Stimulated activated CD4-positive, alpha-beta T cell treated with anti-CD3 and anti-CD28 coated beads, Interleukin-2, amount 100 ng/mL, for 4 hours (primary cell): ENCODE results near the gene SEC63.
A peak's percentile ranks its signal among the peaks of the same experiment; 100 is the strongest.
"Not testable (repeated sequence)": the region's sequence is repeated elsewhere in the genome, so short reads cannot be mapped to it uniquely, and the experiment has no call there.

Source experiments
- DNase-seq: peaks from one replicate; pipeline ENCODE4 v3.0.0-alpha.2; 2020; ENCODE audit warnings: low read depth

SEC63 gene

DNA sequence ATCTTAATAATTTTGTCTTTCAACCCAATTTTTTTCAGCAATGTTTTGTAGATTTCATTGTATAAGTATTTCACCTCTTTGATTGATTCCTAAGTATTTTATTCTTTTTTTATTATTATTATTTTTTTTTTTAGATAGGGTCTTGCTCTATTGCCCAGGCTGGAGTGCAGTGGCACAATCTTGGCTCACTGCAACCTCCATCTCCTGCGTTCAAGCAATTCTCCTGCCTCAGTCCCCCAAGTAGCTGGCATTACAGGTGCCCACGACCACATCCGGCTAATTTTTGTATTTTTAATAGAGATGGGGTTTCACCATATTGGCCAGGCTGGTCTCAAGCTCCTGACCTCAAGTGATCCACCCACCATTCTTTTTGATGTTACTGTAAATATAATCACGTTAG, 97.0 kb downstream of the SEC63 start:
- DNase-seq: not testable (repeated sequence)

DNA sequence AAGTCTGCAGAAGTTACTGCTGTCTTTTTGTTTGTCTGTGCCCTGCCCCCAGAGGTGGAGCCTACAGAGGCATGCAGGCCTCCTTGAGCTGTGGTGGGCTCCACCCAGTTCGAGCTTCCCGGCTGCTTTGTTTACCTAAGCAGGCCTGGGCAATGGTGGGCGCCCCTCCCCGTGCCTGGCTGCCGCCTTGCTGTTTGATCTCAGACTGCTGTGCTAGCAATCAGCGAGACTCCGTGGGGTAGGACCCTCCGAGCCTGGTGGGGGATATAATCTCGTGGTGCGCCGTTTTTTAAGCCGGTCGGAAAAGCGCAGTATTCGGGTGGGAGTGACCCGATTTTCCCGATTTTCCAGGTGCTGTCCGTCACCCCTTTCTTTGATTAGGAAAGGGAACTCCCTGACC, 97.9 kb downstream of the SEC63 start:
- not testable (repeated sequence) for DNase-seq

DNA sequence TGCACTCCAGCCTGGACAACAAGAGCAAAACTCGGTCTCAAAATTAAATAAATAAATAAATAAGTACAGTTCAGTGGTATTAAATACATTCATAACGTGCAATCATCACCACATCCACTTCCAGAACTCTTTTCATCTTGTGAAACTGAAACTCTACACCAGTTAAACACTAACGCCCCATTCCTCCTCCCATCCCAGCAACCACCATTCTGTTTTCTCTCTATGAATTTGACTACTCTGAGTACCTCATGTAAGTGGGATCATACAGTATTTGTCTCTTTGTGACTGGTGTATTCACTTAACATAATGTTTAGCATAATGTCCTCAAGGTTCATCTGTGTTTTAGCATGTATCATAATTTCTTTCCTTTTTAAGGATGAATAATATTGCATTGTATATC, 104.8 kb downstream of the SEC63 start:
- DNase-seq: no peak

DNA sequence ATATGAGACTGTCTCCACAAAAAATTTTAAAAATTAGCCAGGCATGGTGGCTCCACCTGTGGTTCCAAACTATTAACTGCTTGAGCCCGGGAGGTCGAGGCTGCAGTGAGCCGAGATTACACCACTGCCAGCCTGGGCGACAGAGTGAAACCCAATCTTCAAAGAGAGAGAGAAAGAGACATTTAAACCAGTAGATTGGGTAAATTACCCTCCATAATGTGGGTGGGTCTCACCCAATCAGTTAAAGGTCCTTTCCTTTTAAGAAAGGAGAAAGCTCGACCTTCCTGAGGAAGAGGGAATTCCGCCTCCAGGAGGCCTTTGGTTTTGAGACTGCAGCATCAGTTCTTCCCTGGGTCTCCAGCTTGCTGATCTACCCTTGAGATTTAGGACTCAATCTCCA, 108.7 kb downstream of the SEC63 start:
- no peak for DNase-seq

DNA sequence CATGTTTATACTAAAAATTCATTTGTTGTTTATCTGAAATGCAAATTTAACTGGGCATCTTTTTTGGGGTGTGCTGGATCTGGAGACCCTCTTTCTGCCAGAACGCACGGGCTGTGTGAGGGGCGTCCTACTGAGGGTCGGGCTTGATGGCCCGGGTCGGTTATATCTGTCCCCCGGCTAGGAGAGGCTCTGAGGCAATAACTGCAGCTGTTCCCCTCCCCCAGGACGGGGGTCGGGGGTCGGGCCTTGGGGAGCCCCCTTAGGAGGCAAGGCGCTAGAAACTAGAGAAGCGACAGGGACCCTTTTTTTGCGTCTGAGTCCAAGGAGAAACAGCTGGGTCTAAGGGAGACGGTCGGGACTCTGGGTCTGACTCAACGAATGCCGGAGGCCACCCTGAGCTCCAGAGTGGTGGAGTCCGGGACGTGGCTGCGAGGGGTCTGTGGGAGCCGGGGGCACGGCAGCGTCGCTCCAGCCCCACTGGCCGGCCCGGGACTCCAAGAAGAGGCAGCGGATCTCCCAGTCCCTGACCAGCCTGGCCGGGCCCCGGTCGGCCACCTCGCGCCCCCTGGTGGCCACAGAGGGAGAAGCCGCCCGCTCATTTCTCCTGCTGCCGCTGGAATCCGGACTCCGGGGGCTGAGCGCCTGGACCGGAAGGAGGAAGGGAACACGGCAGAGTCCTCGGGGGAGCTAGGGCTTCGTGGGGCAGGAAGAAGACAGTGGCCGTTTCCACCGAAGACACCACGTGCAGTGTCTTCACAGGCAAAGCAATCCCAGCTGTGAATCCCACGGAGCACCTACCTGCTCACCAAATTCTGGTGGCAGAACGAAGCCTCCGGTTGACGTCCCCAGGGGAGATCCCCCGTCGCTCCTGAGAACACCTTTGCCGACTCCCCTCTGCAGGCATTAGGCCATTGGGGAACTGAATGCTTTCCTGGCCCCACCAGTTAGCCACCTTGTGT, 109.9 kb downstream of the SEC63 start:
- DNase-seq: peak; percentile 63

DNA sequence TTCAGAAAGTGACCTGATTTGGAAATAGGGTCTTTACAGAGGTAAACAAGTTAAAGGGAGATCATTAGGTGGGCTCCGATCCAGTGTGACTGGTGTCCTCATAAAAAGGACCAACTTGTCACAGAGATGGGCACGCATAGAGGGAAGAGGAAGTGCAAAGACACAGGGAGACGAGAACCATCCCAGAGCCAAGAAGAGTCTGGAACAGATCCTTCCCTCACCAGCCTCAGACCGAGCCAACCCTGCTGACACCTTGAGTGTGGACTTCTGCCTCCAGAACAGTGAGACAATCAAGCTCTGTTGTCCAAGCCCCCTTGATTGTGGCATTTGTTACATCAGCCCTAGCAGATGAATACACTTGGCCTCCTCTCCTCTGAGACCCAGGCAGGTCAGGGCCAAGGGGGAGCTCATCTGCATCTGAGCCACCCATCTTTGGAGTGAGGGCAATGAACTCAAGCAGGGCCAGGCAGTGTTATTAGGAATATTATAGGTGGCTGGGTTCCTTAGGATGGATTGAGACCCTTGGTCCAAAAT, 111.7 kb downstream of the SEC63 start:
- DNase-seq: no peak

DNA sequence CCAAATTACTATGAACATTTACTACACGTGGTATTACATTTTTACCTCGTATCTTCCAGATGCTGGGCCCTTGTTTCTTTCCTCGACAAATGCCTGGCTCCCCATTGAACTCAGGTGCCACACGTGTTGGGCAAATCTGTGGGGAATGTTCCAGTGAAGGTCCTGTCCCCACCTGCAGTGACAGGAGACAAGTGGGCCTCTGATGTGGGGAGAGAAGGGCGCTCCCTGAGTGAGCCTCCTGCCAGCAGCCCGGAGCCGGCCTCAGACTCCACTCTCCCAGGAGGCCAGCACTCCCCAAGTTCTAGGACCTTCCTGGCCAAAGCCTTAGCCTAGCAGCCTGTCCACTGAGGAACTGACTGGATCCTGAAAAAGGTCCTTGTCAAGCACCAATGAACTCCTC, 112.2 kb downstream of the SEC63 start:
- DNase-seq: no peak

DNA sequence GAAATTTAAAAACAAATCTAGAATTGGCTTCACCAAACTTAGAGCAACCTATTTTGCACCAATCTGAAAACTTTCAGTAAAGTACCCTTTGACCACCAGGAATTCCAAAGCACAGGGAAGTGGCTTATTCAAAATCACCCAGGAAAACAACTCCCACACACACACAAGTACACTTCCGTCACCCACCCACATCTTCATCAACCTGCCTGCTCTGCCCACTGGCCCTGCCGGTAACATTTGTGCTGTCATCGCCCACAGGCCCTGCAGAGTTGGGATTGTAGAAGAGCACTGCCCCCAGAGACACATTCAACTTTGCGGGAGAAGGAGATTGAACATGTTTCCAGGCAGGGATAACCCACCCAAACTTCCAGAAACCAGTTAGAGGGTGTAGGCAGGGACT, 114.6 kb downstream of the SEC63 start:
- DNase-seq: no peak

DNA sequence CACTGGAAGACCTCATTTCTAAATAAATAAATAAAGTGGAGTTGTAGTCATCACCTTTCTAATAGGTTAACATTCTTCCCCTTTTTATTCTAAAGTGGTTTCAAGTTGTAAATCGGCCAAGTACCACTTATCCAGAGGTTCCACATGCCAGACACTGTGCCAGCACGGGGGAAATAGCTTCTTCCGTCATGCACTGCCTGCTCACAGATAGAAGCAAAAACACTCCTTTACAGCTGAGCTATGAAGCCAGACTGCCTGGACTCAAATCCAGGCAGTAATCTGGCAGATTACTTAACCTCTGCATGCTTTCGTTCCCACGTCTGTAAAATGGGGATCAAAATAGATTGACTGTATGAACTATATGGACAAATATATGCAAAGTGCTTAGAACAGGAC, 116.7 kb downstream of the SEC63 start:
- DNase-seq: no peak

DNA sequence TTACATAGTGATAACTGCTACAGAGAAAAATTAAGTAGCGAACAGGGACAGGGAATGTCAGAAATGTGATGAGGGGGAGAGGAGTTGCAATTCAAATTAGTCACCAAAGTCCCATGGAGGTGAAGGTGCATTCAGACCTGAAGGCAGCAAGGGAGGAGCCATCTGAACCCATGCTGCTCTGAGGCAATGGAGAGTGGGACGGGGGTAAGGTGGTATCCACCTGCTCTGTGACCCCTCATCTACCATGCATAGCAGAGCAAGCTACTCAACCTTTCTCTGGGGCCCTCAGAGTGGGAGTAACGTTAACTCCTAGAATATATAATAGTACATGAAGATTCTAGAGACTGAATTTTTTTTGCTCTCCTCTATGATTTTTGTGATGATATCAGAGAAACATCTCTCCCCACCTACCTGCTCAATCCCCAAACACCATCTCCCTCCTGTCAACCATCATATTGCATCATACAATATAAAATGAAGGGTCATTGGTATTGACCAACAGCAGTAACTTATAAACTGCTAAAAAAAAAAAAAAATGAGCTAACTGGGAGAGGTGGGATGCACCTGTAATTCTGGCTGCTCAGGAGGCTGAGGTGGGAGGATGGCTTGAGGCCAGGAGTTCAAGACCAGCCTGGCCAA, 117.3 kb downstream of the SEC63 start:
- DNase-seq: no peak

DNA sequence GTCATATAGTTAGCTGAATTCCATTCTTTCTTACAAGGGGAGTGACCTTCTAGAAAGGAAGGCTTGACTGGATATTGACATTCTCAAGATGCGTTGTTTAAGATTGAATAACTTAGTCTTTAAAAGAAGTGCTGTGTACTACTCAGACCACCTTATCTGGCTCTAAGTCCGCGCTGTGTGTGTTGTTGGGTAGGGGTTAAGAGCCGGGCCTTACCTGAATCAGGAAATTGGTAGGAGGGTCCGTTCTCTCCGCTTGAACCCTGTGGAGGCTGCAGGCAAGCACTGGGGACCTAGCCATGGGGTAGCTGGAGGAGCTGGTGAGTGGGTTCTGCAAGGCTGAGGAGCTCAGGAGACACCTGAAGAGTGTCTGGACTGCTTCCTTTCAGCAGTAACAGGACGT, 124.9 kb downstream of the SEC63 start:
- no peak for DNase-seq

DNA sequence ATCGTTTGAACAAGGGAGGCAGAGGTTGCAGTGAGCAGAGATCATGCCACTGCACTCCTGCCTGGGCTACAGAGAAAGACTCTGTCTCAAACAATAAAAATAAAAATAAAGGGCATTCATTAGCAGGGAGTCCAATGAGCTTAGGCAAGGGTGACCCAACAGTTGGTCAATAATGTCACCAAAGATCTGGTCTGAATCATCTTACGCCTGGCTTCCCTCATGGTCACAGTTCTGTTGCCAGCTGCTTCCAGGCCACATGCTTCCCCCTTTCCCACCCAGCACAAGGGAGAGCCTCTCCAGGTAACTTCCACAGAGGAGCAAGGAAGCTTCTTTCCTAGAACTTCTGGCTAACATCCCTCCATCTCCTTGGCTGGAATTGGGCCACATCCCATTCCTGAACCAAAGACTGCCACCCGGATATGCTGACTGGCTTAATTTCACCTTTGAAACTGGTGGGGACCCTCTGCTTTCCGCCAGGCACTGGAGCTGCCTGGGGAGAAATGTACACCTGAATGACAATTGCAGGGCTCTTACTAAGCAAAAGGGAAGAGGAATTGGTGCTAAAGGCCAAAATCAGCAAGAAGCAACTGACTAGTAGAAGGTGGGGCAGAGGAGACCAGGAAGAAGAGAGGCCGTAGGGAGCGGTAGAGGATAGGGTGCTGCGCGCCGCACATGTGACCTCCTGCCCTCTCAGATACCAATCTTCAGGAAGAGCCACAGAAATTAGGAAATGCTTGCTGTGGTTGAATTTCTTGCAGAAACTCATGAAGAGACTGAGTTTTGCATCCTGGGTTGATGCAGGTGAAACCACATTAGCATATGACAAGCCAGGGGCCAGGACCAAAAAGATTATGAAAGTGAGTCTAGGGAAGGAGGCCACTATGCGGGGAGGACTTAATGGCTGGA, 125.6 kb downstream of the SEC63 start:
- no peak for DNase-seq

DNA sequence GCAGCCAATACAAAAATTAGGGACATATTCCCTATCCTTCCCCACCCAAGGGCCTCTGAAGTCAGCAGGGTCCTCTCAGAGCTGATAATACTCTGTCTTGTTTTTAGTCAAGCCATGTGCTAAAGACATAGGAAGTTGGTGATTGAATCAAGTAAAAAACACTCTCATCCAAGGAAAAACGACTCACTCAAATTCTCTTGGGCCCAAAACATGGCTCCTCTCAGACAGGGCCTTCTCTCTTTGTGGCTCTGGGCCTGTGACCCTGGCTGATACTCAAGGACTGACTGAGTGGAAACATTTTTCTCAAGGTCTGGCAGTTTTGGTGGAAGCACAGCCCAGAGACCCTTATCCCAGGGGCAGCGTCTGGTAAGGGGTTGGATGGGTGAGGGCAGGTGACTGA, 127.9 kb downstream of the SEC63 start:
- DNase-seq: no peak

DNA sequence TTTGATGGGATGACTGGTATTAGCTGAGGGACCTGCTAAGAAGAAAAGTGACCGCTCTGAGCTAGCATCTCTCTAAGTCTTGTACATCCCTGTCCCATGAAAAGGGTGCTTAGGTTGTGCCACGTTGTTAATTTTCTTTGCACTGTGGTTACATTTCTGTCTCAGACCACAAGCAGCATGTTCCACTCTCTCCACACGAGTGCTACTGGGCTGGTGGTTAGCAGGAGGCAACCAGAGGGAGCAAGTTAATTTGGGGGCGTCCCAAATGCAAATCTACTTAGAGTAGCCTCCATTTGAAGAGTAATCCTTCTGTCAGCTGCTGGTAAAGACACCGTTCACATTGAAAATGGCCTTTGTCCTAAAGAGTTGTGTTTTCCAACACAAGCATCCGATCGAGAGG, 130.5 kb downstream of the SEC63 start:
- no peak for DNase-seq

DNA sequence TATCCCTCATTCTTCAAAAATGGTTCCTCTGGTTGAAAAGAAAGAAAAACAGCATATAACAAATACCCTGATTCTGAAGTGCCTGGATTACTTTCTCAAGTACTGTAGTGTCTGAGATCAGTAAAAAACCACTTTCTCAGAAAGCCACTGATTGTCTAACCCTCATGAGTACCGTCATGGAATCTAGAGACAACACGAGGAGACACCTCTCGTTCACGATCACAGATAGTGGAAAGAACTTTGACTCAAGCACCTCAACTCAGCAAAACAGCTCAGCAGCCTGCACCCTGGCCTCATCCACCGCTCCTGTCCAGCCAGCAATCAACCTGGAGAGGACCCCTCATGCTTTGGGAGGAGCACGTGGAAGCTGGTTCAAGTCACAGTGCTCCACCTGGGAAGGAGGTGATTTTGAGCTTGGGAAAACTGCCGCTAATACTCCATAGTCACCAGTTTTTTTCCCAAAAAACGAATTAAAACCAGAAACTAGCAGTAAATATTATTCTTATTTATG, 134.9 kb downstream of the SEC63 start:
- DNase-seq: peak; percentile 53

DNA sequence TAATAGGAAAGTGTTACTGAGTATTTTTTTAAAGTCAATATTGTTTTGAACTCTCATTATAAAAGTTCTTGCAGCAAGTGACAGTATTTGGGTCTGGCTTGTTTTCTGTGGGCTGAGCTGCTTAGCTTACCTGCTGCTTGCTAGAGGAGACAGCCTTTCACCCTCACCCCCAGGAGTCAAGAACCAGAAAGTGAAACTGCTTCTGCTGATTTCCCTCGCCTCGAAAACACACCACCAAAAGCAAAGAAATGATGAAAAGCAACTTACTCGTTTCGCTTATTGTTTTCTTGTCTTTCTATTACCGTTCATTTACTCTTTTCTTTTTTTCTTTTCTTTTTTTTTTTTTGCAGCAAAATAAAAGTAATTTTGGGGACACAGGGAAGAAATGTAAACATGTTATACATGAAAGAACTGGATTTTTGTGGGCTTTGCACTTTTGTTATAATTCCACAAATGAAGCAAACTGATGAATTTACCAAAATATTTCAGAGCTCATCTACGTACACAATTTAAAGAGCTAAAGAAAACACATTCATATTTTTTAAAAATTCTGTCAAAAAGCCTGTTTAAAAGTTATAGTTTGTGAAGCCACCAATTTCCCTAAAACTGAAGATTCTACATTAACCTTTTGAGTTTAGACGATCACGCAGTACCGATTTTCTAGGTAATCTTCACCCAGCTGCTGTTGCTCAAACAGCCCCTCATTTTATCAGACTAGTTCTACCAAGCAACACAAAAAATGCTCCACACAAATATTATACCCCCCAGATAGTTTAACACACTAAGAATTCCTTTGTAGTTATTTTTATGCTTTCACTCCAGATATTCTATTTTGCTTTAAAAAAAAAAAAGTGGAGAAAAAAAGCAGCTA, 135.6 kb downstream of the SEC63 start:
- peak; percentile 56 for DNase-seq

DNA sequence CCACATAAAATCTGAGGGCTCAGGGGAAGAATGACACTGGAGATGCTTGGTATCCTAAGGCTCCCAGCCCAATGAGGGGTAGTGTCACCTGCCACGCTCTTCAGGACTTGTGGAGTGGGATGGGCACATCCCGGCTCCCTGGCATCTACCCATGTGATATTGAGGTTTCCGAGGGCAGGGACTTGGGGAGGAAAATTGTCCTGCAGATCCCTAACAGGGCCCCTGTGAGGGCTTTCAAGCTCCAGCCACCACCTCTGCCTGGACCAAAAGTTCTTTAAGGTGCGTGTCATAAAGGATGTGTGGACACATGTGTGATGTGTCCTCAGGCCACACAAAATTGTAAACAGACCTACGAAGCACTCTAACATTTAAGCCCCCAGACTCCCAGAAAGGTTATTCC, 136.4 kb downstream of the SEC63 start:
- no peak for DNase-seq

DNA sequence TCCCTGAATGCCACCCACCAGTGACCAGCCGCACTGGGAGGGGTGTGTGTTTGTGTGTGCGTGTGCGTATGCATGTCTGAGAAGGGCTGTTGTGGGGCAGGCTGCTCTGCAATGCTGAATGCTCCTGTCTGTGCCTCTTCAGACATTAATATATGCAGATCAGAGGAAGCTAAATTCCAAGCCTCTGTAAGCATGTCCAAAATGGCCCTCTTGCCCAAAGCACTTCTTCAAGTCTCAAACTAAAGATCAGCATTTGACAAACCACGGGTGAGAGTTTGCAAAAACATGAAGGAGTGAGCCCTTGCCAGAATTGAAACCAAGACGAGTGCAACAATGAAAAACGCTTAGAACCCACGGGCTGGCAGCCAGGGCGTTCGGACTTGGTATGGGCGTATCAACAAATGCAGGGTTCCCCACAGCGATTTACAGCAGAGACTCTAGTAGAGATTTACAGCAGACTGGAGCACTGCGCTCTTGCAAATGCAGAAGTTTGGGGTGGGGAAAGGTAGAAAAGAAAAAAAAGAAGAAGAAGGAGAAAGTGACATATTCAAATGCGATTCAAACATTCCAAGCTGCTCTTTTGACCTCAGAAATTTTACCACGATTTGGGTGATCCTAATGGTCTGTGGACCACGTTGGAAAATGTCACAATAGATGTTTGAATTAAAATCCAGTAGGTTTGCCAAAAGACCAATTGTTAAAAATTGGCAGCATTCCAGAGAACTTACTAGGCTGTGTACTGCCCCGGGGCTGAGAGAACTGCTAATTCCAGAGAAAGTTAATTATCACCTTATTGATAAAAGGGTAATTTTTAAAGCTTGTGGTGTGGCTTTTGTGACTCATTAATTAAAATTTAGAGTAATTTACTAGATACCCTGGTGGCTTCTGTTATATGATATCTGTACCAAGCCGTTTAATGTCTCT, 137.4 kb downstream of the SEC63 start:
- no peak for DNase-seq

DNA sequence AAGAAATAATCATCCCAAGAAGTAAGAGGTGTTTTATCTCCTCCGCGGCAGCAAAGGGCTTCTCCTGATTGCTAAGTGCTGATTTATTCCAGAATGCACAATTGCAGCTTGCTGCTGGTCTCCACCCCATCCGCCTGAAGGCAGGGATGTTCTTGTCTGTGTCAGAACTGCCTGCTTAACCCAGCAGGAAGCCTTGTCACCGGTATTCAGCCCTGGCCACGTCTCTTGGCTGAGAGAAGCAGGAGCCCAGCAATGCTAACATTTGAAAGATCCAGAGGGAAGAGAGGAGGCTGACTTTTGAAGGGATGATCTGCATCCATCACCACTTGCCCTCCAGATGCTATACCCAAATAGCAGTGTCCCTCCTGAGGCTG, 138.1 kb downstream of the SEC63 start:
- DNase-seq: no peak

DNA sequence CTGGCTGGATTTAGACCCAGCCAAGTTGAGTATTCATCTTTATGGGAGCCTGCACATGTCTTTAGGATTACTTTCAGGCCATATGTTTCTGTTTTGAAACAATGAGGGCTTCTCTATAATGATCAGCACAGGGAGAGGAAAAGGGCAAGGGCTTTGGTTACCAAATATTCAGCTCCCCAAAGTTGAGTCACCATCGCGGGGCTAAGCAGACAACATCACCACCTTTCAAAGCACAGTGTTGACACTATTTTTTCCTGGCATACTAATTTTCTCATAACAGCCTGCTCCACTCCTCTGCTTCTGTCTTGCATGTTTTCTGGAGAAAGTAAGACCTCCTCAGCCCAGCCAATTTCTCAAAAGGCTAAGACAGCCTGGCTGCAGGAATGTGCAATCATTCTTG, 138.8 kb downstream of the SEC63 start:
- no peak for DNase-seq
